ENCODE measurements around the gene TMEM100.
"Not testable (repeated sequence)": the region's sequence is repeated elsewhere in the genome, so short reads cannot be mapped to it uniquely, and the experiment has no call there.

Gene TMEM100

DNA sequence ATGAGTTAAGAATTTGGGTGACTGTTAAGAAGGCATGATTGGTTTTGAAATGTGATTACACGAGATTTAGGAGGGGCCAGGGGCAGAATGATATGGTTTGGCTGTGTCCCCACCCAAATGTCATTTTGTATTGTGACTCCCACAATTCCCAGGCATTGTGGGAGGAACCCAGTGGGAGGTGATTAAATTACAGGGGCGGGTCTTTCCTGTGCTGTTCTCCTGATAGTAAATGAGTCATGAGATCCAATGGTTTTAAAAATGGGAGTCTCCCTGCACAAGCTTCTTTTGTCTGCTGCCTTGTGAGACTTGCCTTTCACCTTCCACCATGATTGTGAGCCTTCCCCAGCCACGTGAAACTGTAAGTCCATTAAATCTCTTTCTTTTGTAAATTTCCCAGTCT lies 34.6 kb downstream of the TMEM100 start:
- Histone ChIP-seq H3K27me3 (ENCODE audit: insufficient read depth, low read length) (peaks cover 33% of the 10 kb centered on the region), H3K79me2 (ENCODE audit: control insufficient read depth, insufficient read depth, low read length, unreplicated experiment) (no peaks in the 10 kb centered on the region), H3K4me1 (ENCODE audit: control insufficient read depth, insufficient read depth, low read length, unreplicated experiment) (no peaks in the 10 kb centered on the region), H3K36me3 (ENCODE audit: insufficient read depth, low read length) (no peaks in the 10 kb centered on the region), H2AFZ (ENCODE audit: low read length, unreplicated experiment) (no peak overlapping the region), H3K27ac (ENCODE audit: low read depth, low read length) (no peak overlapping the region), H3K4me3 (ENCODE audit: low read depth, low read length) (no peak overlapping the region)

DNA sequence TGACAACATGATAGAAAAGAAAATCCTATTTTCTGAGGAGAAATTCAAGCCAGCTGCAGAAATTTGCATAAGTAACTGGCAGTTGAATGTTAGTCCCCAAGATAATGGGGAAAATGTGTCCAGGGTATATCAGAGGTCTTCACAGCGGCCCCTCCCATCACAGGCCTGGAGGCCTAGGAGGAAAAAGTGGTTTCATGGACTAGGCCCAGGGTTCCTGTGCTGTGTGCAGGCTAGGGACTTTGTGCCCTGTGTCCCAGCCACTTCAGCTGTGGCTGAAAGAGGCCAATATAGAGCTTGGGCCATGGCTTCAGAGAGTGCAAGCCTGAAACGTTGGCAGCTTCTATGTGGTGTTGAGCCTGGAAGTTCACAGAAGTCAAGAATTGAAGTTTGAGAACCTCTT lies 35.6 kb downstream of the TMEM100 start:
- Histone ChIP-seq H3K4me1 (ENCODE audit: control insufficient read depth, insufficient read depth, low read length, unreplicated experiment) (no peaks in the 10 kb centered on the region), H3K4me3 (ENCODE audit: low read depth, low read length) (no peak overlapping the region), H3K27me3 (ENCODE audit: insufficient read depth, low read length) (peaks cover 33% of the 10 kb centered on the region), H3K36me3 (ENCODE audit: insufficient read depth, low read length) (no peaks in the 10 kb centered on the region), H3K79me2 (ENCODE audit: control insufficient read depth, insufficient read depth, low read length, unreplicated experiment) (no peaks in the 10 kb centered on the region), H3K27ac (ENCODE audit: low read depth, low read length) (no peak overlapping the region), H2AFZ (ENCODE audit: low read length, unreplicated experiment) (no peak overlapping the region)

DNA sequence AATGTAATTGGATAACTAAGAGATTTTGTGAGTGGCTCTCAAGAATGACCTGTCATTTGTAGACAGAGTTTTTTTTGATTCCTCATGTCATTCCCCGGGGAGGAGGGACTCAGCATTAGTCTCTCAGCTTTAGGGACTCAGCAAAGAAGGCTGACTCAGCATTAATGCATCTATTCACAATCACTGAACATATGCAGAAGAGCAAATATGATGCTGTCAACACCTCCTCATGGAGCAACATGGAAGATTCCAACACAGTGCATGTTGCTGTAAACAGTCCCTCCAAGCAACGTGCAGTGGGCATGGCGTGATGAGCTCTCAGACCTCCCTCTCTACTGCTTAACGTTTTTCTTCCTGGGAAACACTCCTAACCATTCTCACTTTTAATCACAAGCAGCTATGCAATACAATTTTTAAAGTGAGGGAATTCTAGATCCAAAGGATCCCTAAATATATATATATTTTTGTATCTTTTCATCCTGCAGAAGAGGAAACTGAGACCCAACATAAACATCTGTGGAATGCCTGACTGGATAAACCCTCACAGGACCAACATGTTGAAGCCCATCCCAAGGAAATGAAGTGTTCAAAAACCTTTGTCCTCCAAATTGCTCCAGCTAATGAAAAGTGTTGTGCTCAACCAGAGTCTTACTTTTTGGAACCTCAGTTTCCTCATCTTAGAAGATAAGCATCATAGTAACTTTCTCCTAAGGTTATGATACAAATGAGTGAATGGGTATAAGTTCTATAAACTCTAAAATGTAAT lies 38.9 kb downstream of the TMEM100 start:
- Histone ChIP-seq H3K4me1 (ENCODE audit: control insufficient read depth, insufficient read depth, low read length, unreplicated experiment) (no peaks in the 10 kb centered on the region), H2AFZ (ENCODE audit: low read length, unreplicated experiment) (no peak overlapping the region), H3K4me3 (ENCODE audit: low read depth, low read length) (no peak overlapping the region), H3K27ac (ENCODE audit: low read depth, low read length) (no peak overlapping the region), H3K36me3 (ENCODE audit: insufficient read depth, low read length) (no peaks in the 10 kb centered on the region), H3K79me2 (ENCODE audit: control insufficient read depth, insufficient read depth, low read length, unreplicated experiment) (no peaks in the 10 kb centered on the region), H3K27me3 (ENCODE audit: insufficient read depth, low read length) (peaks cover 12% of the 10 kb centered on the region; the same call in 1 of the 2 replicates)

- Histone ChIP-seq H3K36me3 (ENCODE audit: insufficient read depth, low read length) (no peaks in the 10 kb centered on the region), H3K4me1 (ENCODE audit: control insufficient read depth, insufficient read depth, low read length, unreplicated experiment) (no peaks in the 10 kb centered on the region), H3K4me3 (ENCODE audit: low read depth, low read length) (no peak overlapping the region), H3K27ac (ENCODE audit: low read depth, low read length) (no peak overlapping the region), H3K79me2 (ENCODE audit: control insufficient read depth, insufficient read depth, low read length, unreplicated experiment) (no peaks in the 10 kb centered on the region), H3K27me3 (ENCODE audit: insufficient read depth, low read length) (peaks cover 29% of the 10 kb centered on the region), H2AFZ (ENCODE audit: low read length, unreplicated experiment) (no peak overlapping the region)
Observed at GRCh38 chr17:55681342-55681700, 41.3 kb downstream of the TMEM100 start.

DNA sequence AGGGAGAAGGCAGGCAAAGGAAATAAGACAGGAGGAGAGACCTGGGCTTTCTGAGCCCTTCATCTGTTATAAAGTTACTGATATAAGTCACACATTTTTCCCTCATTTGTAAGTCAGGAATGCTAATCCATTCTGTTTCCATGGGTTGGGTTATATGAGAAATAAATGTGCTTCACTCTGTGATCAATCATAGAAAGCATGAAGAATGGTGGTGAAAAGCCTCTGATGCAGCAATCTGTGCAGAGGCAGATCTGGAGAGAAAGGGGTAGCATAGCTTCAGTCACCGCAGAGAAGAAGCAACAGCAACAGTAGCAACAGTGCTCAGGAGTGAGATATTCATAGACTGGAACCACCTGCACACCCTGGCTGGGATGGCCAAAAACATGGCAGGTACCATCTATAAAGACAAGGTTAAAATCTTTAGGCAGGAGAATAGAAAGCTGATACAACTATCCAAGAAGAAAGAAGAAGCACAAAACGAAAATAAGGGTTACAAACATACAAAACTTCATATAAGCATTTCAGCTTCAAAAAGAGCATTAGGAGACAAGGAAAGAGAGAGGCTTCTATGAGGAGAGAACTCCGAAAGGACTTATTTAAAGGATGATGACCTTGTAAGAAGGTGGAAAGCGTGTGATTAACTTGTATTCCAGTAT lies 41.9 kb downstream of the TMEM100 start:
- H3K36me3 ChIP-seq (ENCODE audit: insufficient read depth, low read length): no peaks in the 10 kb centered on the region

GRCh38 chr17:55677446-55677845 lies 45.2 kb downstream of the TMEM100 start:
- H3K36me3 ChIP-seq (ENCODE audit: insufficient read depth, low read length): no peaks in the 10 kb centered on the region
- H3K27me3 ChIP-seq (ENCODE audit: insufficient read depth, low read length): peaks cover 20% of the 10 kb centered on the region
- no peaks in the 10 kb centered on the region for H3K79me2 ChIP-seq (ENCODE audit: control insufficient read depth, insufficient read depth, low read length, unreplicated experiment)
- no peak overlapping the region for H3K4me3 ChIP-seq (ENCODE audit: low read depth, low read length)
- H2AFZ ChIP-seq (ENCODE audit: low read length, unreplicated experiment): no peak overlapping the region
- H3K27ac ChIP-seq (ENCODE audit: low read depth, low read length): no peak overlapping the region
- H3K4me1 ChIP-seq (ENCODE audit: control insufficient read depth, insufficient read depth, low read length, unreplicated experiment): no peaks in the 10 kb centered on the region

More for the DNA sequence above, 41.9 kb downstream of the TMEM100 start:
- Histone ChIP-seq H3K27me3 (ENCODE audit: insufficient read depth, low read length) (peaks cover 30% of the 10 kb centered on the region), H3K27ac (ENCODE audit: low read depth, low read length) (no peak overlapping the region), H3K79me2 (ENCODE audit: control insufficient read depth, insufficient read depth, low read length, unreplicated experiment) (no peaks in the 10 kb centered on the region), H3K4me1 (ENCODE audit: control insufficient read depth, insufficient read depth, low read length, unreplicated experiment) (no peaks in the 10 kb centered on the region), H2AFZ (ENCODE audit: low read length, unreplicated experiment) (no peak overlapping the region), H3K4me3 (ENCODE audit: low read depth, low read length) (no peak overlapping the region)

DNA sequence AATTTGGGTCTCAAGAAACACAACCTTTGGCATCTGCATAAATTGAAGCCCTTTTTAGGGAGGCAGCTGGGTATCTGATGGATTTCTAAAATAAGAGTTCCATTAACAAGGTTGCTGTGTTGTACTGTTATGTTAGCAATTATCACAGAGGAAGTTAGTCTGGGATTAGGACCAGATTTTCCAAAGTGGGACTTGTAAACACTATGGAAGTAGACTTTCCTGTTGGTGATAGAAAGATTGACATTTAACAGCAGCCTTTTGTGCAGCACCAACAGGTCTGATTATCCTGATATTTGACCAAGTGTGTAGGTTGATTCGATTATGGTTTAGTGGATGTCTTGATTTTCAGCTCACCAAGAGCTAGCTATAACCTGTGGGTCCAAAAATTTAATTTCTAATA lies 46.4 kb downstream of the TMEM100 start:
- H3K36me3 ChIP-seq (ENCODE audit: insufficient read depth, low read length): no peaks in the 10 kb centered on the region
- H3K4me3 ChIP-seq (ENCODE audit: low read depth, low read length): no peak overlapping the region
- H3K79me2 ChIP-seq (ENCODE audit: control insufficient read depth, insufficient read depth, low read length, unreplicated experiment): no peaks in the 10 kb centered on the region
- H3K27ac ChIP-seq (ENCODE audit: low read depth, low read length): no peak overlapping the region
- no peaks in the 10 kb centered on the region for H3K4me1 ChIP-seq (ENCODE audit: control insufficient read depth, insufficient read depth, low read length, unreplicated experiment)
- no peak overlapping the region for H2AFZ ChIP-seq (ENCODE audit: low read length, unreplicated experiment)
- H3K27me3 ChIP-seq (ENCODE audit: insufficient read depth, low read length): peaks cover 21% of the 10 kb centered on the region

- no peak overlapping the region for H2AFZ ChIP-seq (ENCODE audit: low read length, unreplicated experiment)
Observed at GRCh38 chr17:55673743-55674506, 48.7 kb downstream of the TMEM100 start.

DNA sequence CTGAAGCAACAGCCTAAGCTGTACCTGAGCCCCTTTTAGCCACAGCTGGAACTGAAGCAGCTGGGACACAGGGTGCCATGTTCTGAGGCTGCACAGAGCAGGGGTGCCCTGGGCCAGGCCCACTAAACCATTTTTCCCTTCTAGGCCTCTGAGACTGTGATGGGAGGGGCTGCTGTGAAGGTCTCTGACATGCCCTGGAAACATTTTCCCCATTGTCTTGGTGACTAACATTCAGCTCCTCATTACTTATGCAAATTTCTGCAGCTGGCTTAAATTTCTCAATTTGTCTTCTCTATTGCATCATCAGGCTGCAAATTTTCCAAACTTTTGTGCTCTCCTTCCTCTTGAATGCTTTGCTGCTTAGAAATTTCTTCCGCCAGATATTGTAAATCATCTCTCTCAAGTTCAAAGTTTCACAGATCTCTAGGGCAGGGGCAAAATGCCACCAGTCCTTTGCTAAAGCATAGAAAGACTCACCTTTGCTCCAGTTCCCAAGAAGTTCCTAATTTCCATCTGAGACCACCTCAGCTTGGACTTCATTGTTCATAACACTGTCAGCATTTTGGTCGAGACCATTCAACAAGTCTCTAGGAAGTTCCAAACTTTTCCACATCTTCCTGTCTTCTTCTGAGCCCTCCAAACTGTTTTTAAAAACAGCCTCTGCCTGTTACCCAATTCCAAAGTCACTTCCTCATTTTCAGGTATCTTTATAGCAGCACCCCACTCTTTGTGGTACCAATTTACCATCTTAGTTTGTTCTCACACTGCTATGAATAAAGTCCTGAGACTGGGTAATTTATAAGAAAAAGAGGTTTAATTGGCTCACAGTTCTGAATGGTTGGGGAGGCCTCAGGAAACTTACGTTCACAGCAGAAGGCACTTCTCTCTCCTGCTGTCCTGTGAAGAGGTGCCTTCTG lies 49.8 kb downstream of the TMEM100 start:
- Histone ChIP-seq H3K4me3 (ENCODE audit: low read depth, low read length) (no peak overlapping the region), H3K27ac (ENCODE audit: low read depth, low read length) (no peak overlapping the region), H3K4me1 (ENCODE audit: control insufficient read depth, insufficient read depth, low read length, unreplicated experiment) (no peaks in the 10 kb centered on the region), H3K79me2 (ENCODE audit: control insufficient read depth, insufficient read depth, low read length, unreplicated experiment) (no peaks in the 10 kb centered on the region), H3K36me3 (ENCODE audit: insufficient read depth, low read length) (no peaks in the 10 kb centered on the region), H3K27me3 (ENCODE audit: insufficient read depth, low read length) (peaks cover 48% of the 10 kb centered on the region), H2AFZ (ENCODE audit: low read length, unreplicated experiment) (no peak overlapping the region)

More at GRCh38 chr17:55673743-55674506, 48.7 kb downstream of the TMEM100 start:
- Histone ChIP-seq H3K4me1 (ENCODE audit: control insufficient read depth, insufficient read depth, low read length, unreplicated experiment) (no peaks in the 10 kb centered on the region), H3K27me3 (ENCODE audit: insufficient read depth, low read length) (peaks cover 43% of the 10 kb centered on the region), H3K4me3 (ENCODE audit: low read depth, low read length) (no peak overlapping the region), H3K27ac (ENCODE audit: low read depth, low read length) (no peak overlapping the region), H3K79me2 (ENCODE audit: control insufficient read depth, insufficient read depth, low read length, unreplicated experiment) (no peaks in the 10 kb centered on the region), H3K36me3 (ENCODE audit: insufficient read depth, low read length) (no peaks in the 10 kb centered on the region)

- H3K79me2 ChIP-seq (ENCODE audit: control insufficient read depth, insufficient read depth, low read length, unreplicated experiment); H2AFZ ChIP-seq (ENCODE audit: low read length, unreplicated experiment); H3K4me3 ChIP-seq (ENCODE audit: low read depth, low read length); H3K4me1 ChIP-seq (ENCODE audit: control insufficient read depth, insufficient read depth, low read length, unreplicated experiment); H3K27ac ChIP-seq (ENCODE audit: low read depth, low read length); H3K36me3 ChIP-seq (ENCODE audit: insufficient read depth, low read length): not testable (repeated sequence)
- H3K27me3 ChIP-seq (ENCODE audit: insufficient read depth, low read length): peaks cover 46% of the 10 kb centered on the region
Observed at GRCh38 chr17:55672010-55672409, 50.7 kb downstream of the TMEM100 start.

Data from ACC112 (cell line).